H9 (cell line): ENCODE data around the gene LLGL2. TPM values are rescaled to one million over a fixed set of nuclear protein-coding genes. Genes with fewer than 3 reads are reported as not detected.

Experiments used
- DNase-seq: peaks from one replicate; pipeline ENCODE4 v3.0.0-alpha.2; 2017
- H2AFZ ChIP-seq: one replicate; pipeline ENCODE4 v1.6.1; 2013; ENCODE audit warnings: mild to moderate bottlenecking, low read length, control low read depth, moderate library complexity
- H2AK5ac ChIP-seq: 2 replicates; pipeline ENCODE4 v1.6.1; 2013; ENCODE audit warnings: low read length, control low read depth, mixed read lengths; ENCODE audit not compliant: insufficient read length
- H2BK120ac ChIP-seq: one replicate; pipeline ENCODE4 v1.6.1; 2013; ENCODE audit warnings: low read depth, mild to moderate bottlenecking, low read length, control low read depth, inconsistent platforms; ENCODE audit not compliant: poor library complexity, severe bottlenecking
- H2BK12ac ChIP-seq: 2 replicates; pipeline ENCODE4 v1.6.1; 2013; ENCODE audit warnings: low read length, control low read depth, mixed read lengths, low read depth; ENCODE audit not compliant: insufficient read length
- H2BK15ac ChIP-seq: 2 replicates; pipeline ENCODE4 v1.6.1; 2013; ENCODE audit warnings: low read depth, low read length, control low read depth
- H2BK20ac ChIP-seq: one replicate; pipeline ENCODE4 v1.6.1; 2013; ENCODE audit warnings: low read depth, mild to moderate bottlenecking, low read length, control low read depth, inconsistent platforms; ENCODE audit not compliant: poor library complexity, severe bottlenecking
- H2BK5ac ChIP-seq: 2 replicates; pipeline ENCODE4 v1.6.1; 2013; ENCODE audit warnings: low read length, control low read depth, mixed read lengths; ENCODE audit not compliant: insufficient read length
- H3K14ac ChIP-seq: 2 replicates; pipeline ENCODE4 v1.6.1; 2013; ENCODE audit warnings: low read length, control low read depth; ENCODE audit not compliant: insufficient read depth
- H3K18ac ChIP-seq: 2 replicates; pipeline ENCODE4 v1.6.1; 2013; ENCODE audit warnings: low read depth, mild to moderate bottlenecking, mixed read lengths, low read length, control low read depth; ENCODE audit not compliant: insufficient read length
- H3K23ac ChIP-seq: 2 replicates; pipeline ENCODE4 v1.6.1; 2013; ENCODE audit warnings: low read length, control low read depth, mixed read lengths, low read depth; ENCODE audit not compliant: insufficient read length
- H3K23me2 ChIP-seq: 2 replicates; pipeline ENCODE4 v1.6.1; 2013; ENCODE audit warnings: low read depth, mild to moderate bottlenecking, mixed read lengths, low read length, control low read depth; ENCODE audit not compliant: insufficient read length, poor library complexity, severe bottlenecking
- H3K27ac ChIP-seq: 2 replicates; pipeline ENCODE4 v1.5.1; 2013; ENCODE audit warnings: low read length, control low read depth, mixed read lengths, low read depth; ENCODE audit not compliant: insufficient read length
- H3K27me3 ChIP-seq: 2 replicates; pipeline ENCODE4 v1.6.1; 2013; ENCODE audit warnings: low read length, control low read depth, inconsistent platforms; ENCODE audit not compliant: insufficient read depth
- H3K4ac ChIP-seq: 2 replicates; pipeline ENCODE4 v1.6.1; 2013; ENCODE audit warnings: low read depth, mild to moderate bottlenecking, control low read depth, inconsistent platforms, low read length, moderate library complexity
- H3K4me1 ChIP-seq: 2 replicates; pipeline ENCODE4 v1.6.1; 2013; ENCODE audit warnings: low read length, control low read depth, inconsistent platforms; ENCODE audit not compliant: insufficient read depth
- H3K4me2 ChIP-seq: 2 replicates; pipeline ENCODE4 v1.6.1; 2013; ENCODE audit warnings: low read length, control low read depth, mixed read lengths; ENCODE audit not compliant: insufficient read length, insufficient read depth
- H3K56ac ChIP-seq: 2 replicates; pipeline ENCODE4 v1.6.1; 2013; ENCODE audit warnings: low read depth, mild to moderate bottlenecking, mixed read lengths, low read length, control low read depth; ENCODE audit not compliant: insufficient read length
- H3K79me1 ChIP-seq: 2 replicates; pipeline ENCODE4 v1.6.1; 2013; ENCODE audit warnings: low read depth, mild to moderate bottlenecking, moderate library complexity, low read length, control low read depth, inconsistent platforms; ENCODE audit not compliant: insufficient read depth, poor library complexity, severe bottlenecking
- H3K79me2 ChIP-seq: 2 replicates; pipeline ENCODE4 v1.6.1; 2013; ENCODE audit warnings: low read length, control low read depth, inconsistent platforms; ENCODE audit not compliant: insufficient read depth
- H3K9ac ChIP-seq: 2 replicates; pipeline ENCODE4 v1.6.1; 2013; ENCODE audit warnings: low read length, control low read depth, mixed read lengths; ENCODE audit not compliant: insufficient read length; ENCODE audit errors: extremely low read depth
- H3K9me3 ChIP-seq: one replicate; pipeline ENCODE4 v1.6.1; 2013; ENCODE audit warnings: low read depth, low read length, inconsistent platforms; ENCODE audit not compliant: control insufficient read depth
- H3T11ph ChIP-seq: one replicate; pipeline ENCODE4 v1.6.1; 2013; ENCODE audit warnings: mild to moderate bottlenecking, low read length, control low read depth, inconsistent platforms
- H4K20me1 ChIP-seq: one replicate; pipeline ENCODE4 v1.6.1; 2013; ENCODE audit not compliant: control insufficient read depth, insufficient read length, insufficient read depth
- H4K5ac ChIP-seq: 2 replicates; pipeline ENCODE4 v1.6.1; 2013; ENCODE audit warnings: low read depth, mild to moderate bottlenecking, mixed read lengths, low read length, control low read depth; ENCODE audit not compliant: insufficient read length
- H4K8ac ChIP-seq: replicated peaks from 2 replicates; pipeline ENCODE4 v1.6.1; 2013; ENCODE audit warnings: low read length, control low read depth, mixed read lengths, low read depth; ENCODE audit not compliant: insufficient read length
- H4K91ac ChIP-seq: 2 replicates; pipeline ENCODE4 v1.6.1; 2013; ENCODE audit warnings: low read depth, mild to moderate bottlenecking, moderate library complexity, mixed read lengths, low read length, control low read depth; ENCODE audit not compliant: insufficient read length
- H3K27ac Mint-ChIP-seq, 3 experiments: 2 replicates in 2 of 3; 3 replicates in 1 of 3; pipeline ENCODE4 v1.8.0; 2020 to 2021; ENCODE audit warnings: mixed read lengths in 3 of 3, mild to moderate bottlenecking in 1 of 3, moderate library complexity in 1 of 3
- H3K27me3 Mint-ChIP-seq: 2 replicates; pipeline ENCODE4 v1.8.0; 2021; ENCODE audit warnings: low read depth, mild to moderate bottlenecking, moderate library complexity, mixed read lengths
- H3K36me3 Mint-ChIP-seq, 3 experiments: 2 replicates in 2 of 3; 3 replicates in 1 of 3; pipeline ENCODE4 v1.8.0; 2020 to 2021; ENCODE audit warnings: low read depth in 3 of 3, mixed read lengths in 3 of 3; ENCODE audit not compliant: insufficient read depth in 1 of 3
- H3K4me1 Mint-ChIP-seq, 2 experiments: 2 replicates each; pipeline ENCODE4 v1.8.0; 2020; ENCODE audit warnings: mixed read lengths in 2 of 2
- H3K4me3 Mint-ChIP-seq, 2 experiments: 2 replicates in 1 of 2; 3 replicates in 1 of 2; pipeline ENCODE4 v1.8.0; 2020 to 2021; ENCODE audit warnings: mild to moderate bottlenecking in 2 of 2, mixed read lengths in 2 of 2, moderate library complexity in 1 of 2
- H3K9me3 Mint-ChIP-seq, 2 experiments: 2 replicates in 1 of 2; 3 replicates in 1 of 2; pipeline ENCODE4 v1.8.0; 2020; ENCODE audit warnings: mild to moderate bottlenecking in 2 of 2, mixed read lengths in 2 of 2, moderate library complexity in 1 of 2
- CTCF ChIP-seq: fragments of 200-600 bp; sonication (generic); conservative IDR thresholded peaks from 3 replicates; pipeline ENCODE4 v1.8.0; 2021; ENCODE audit warnings: antibody characterized with exemption, mild to moderate bottlenecking
- WGBS: extraction: QIAGEN DNeasy Blood & Tissue Kit; methylation state at CpG from one replicate; pipeline ENCODE4 v1.1.7; 2013; ENCODE audit warnings: missing lambda C conversion rate, low lambda C conversion rate, mixed read lengths; ENCODE audit not compliant: insufficient read length; ENCODE audit errors: extremely low coverage; 5-methylcytosine and 5-hydroxymethylcytosine counted together
- total RNA-seq: library from RNA; stranded (reverse); gene quantifications from 2 replicates; pipeline ENCODE4 v1.2.1, GENCODE V29; 2021

LLGL2 gene
- total RNA-seq, 1 experiment from 2014 or later, result 90.4 TPM

GRCh38 chr17:75492555-75493168, 32.8 kb upstream of the LLGL2 start:
- H3K79me1 ChIP-seq, result no peaks in the 10 kb centered on the region
- H3K4me1 ChIP-seq, result no peaks in the 10 kb centered on the region
- no peaks in the 10 kb centered on the region for H3K79me2 ChIP-seq
- H3K4me1 Mint-ChIP-seq, result no peaks in the 10 kb centered on the region
- DNase-seq, result no peak
- no CpG with 5 or more reads among the region's 23 CpGs for WGBS
- no peak overlapping the region; a peak in 1 of 7 replicates for H3K27ac Mint-ChIP-seq
- H4K8ac ChIP-seq, result no peak overlapping the region
- TF ChIP-seq CTCF, result no peak
- no peaks in the 10 kb centered on the region for H3K27me3 ChIP-seq
- no peak overlapping the region for H3K4me2 ChIP-seq
- no peak overlapping the region for H2BK12ac ChIP-seq
- H3K9ac ChIP-seq, result no peak overlapping the region
- H4K20me1 ChIP-seq, result no peaks in the 10 kb centered on the region
- H3K9me3 Mint-ChIP-seq, result no peaks in the 10 kb centered on the region
- no peak overlapping the region for H3K56ac ChIP-seq
- H2BK15ac ChIP-seq, result no peak overlapping the region
- no peak overlapping the region for H3K23ac ChIP-seq
- no peaks in the 10 kb centered on the region for H3K9me3 ChIP-seq
- H3K4ac ChIP-seq, result no peak overlapping the region
- no peak overlapping the region for H3K4me3 Mint-ChIP-seq
- no peak overlapping the region for H3K27ac ChIP-seq
- H3K18ac ChIP-seq, result no peak overlapping the region
- H3K36me3 Mint-ChIP-seq, result peaks cover 0 to 39% (median 25%) of the 10 kb centered on the region in 3 experiments; a peak in 5 of 7 replicates
- no peak overlapping the region for H4K91ac ChIP-seq
- H2AFZ ChIP-seq, result no peak overlapping the region
- no peak overlapping the region for H3T11ph ChIP-seq
- no peak overlapping the region for H2BK5ac ChIP-seq
- no peak overlapping the region for H4K5ac ChIP-seq
- H2AK5ac ChIP-seq, result no peak overlapping the region
- H2BK20ac ChIP-seq, result no peak overlapping the region
- H3K27me3 Mint-ChIP-seq, result no peaks in the 10 kb centered on the region
- H3K23me2 ChIP-seq, result no peaks in the 10 kb centered on the region
- no peak overlapping the region for H3K14ac ChIP-seq
- no peak overlapping the region for H2BK120ac ChIP-seq
